GF-D8 (cell line): ENCODE measurements around the gene TRAF2.
A peak's percentile ranks its signal among the peaks of the same experiment; 100 is the strongest.

Source experiments
- DNase-seq: peaks from one replicate; lab custom pipeline; 2025; lab: John Stamatoyannopoulos, UW

Gene TRAF2

GRCh38 chr9:136847088-136847825, 39.1 kb upstream of the TRAF2 start:
- DNase-seq, result no peak

DNA sequence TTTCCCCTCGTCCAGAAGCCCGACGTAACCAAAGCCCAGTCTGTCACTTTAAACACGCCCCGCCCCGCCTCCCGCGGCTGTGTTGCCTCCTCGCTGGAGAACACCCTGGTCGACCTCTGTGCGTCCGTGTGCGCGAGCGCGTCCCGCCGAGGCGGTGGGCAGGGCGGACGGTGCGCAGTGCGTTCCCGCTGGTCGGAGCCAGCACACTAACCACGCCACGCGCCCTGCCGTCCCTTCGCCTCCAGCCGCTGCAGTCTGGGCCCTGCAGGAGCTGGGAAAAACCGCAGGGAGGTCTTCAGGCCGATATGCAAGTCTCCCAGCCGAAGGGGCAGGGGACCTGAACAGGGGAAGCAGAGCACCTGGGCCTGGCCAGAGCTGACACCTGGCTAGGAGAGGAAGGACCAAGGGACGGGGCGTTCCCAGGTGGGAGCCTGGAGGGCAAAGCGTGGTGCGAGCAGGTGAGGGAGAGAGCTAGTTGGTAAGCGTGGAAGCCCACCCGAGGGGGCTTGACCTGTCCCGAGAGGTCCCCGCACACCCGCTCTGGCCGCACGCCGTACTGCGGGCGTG, 38.4 kb upstream of the TRAF2 start:
- DNase-seq, result peak; percentile 67

DNA sequence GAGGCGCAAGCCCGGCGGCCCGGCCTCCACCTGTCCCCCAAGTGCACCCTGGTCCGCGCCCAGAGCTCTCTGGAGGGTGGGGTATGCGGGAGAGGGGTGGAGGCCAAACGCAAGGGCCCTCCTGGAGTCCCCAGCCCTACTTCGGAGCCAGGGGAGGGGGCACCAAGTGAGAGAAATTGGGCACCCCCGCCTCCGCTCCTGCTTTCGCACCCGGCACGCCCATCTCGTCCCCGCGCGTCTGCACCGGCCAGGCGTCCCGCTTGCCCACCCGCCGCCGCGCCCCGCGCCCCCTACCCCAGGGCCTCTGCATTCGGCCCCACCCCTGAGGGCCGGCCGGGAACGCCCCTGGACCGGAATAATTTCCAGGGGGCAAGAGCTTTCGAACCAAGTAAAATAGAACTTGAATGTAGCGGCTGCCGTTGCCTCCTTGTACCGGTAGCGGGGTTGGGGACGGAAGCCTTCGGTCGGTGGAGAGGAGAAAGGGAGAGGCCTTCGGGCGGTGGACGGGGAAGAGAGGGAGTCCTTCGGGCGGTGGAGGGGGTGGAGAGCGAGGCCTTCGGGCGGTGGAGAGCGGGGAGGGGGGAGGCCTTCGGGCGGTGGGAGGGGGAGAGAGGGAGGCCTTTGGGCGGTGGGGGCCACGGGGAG, 37.8 kb upstream of the TRAF2 start:
- DNase-seq, result no peak

DNA sequence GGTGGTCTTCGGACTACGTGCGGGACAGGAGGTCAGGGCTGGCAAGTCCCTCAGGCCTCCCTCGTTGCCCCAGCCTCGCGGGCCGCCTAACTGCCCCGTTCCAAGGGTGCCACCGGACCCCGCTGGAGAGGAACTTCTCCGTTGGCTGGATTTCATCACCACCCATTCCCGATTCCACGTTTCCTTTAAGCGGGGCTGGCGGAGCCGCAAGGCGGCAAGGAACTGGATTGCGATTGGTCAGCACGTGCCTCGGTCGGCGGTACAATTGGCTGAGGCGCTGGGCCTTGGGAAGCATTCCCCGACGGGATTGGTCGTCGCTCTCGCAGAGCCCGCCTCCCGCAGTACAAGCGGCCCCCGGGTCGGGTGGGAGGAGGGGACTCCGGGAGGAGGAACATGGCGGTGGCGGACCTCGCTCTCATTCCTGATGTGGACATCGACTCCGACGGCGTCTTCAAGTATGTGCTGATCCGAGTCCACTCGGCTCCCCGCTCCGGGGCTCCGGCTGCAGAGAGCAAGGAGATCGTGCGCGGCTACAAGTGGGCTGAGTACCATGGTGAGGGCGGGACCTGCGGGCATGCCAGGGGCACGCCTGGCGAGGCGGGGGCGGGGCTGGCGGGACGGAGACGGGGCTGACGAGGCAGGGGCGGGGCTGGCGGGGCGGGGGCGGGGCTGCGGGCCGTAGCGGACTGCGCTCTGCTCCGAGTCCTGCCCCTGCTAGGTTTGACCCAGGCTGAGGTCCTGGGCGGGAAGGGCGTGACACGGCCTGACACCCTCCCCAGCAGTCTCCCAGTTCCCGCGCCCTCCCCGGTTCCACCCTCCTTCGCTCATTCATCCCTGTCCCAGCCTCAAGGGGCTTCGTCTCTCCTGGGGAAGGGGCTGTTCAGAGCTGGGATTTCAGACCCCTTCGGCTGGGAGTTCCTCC, 37.0 kb upstream of the TRAF2 start, which contains the start of gene PHPT1:
PHPT1 (plus strand) TSS at position 372 of the 922 bp plus-strand sequence; CDS start at position 394, 22 bp downstream.
- DNase-seq, result peak; percentile 95

DNA sequence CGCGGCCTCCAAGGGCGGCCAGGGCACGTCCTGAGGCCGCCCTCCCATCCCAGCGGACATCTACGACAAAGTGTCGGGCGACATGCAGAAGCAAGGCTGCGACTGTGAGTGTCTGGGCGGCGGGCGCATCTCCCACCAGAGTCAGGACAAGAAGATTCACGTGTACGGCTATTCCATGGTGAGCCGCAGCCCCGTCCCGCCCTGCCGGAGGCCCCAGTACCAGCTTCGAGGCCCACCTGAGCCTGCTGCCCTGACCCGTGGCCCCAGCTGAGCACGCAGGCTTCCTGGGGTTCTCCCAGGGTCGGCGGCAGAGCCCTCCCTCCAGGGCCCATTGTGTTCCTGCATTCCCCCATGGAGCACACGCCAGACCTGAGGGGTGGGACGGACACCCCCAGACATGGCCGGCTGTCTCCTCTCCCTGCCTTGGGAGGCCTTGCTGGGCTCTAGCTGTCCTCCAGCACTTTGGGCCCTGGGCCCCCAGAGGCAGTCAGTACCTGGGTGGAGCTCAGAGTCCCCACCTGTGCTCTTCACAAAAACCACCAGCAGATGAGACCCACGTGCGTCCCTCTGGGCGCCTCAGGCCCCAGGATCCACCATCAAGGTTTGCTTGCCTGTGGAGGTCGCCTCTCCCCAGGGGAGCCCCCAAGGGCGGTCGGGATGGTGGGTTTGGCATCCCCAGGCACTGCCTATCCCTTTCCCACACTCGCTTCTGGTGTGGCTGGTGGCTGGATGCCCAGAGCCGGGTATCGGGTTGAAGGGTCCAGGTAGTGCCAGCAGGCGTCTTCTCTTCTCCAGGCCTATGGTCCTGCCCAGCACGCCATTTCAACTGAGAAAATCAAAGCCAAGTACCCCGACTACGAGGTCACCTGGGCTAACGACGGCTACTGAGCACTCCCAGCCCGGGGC, 36.1 kb upstream of the TRAF2 start:
- no peak for DNase-seq

GRCh38 chr9:136850866-136851775, 35.2 kb upstream of the TRAF2 start:
- DNase-seq, result no peak

GRCh38 chr9:136851941-136852663, 34.2 kb upstream of the TRAF2 start, which contains the start of gene MAMDC4:
MAMDC4 (plus strand) TSS chr9:136852346; CDS start chr9:136852417, 71 bp downstream.
- DNase-seq, result no peak

GRCh38 chr9:136852664-136853595, 33.4 kb upstream of the TRAF2 start:
- no peak for DNase-seq

- DNase-seq, result no peak
Measured at GRCh38 chr9:136853596-136854112, 32.7 kb upstream of the TRAF2 start.

DNA sequence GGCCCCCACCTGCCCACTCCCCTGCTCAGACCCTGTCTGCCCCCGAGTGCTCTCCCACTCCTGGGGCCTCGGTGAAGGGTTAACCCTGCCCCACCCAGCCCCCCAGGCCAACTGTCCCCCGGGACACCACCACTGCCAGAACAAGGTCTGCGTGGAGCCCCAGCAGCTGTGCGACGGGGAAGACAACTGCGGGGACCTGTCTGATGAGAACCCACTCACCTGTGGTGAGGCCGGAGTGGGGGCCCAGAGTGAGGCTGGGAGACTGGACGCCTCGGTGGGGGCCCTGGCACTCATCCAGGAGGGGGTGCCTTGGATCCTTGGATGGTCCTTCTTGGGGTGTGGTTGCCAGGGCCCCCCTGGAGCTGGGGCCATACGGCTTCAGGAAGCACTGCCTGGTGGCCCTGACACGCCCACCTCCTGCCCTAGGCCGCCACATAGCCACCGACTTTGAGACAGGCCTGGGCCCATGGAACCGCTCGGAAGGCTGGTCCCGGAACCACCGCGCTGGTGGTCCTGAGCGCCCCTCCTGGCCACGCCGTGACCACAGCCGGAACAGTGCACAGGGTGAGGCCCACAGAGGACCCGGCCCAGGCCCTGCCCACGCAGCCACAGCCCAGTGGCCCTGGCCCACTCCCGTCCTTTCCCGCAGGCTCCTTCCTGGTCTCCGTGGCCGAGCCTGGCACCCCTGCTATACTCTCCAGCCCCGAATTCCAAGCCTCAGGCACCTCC, 32.0 kb upstream of the TRAF2 start:
- DNase-seq, result no peak

GRCh38 chr9:136854842-136855460, 31.4 kb upstream of the TRAF2 start:
- no peak for DNase-seq

DNA sequence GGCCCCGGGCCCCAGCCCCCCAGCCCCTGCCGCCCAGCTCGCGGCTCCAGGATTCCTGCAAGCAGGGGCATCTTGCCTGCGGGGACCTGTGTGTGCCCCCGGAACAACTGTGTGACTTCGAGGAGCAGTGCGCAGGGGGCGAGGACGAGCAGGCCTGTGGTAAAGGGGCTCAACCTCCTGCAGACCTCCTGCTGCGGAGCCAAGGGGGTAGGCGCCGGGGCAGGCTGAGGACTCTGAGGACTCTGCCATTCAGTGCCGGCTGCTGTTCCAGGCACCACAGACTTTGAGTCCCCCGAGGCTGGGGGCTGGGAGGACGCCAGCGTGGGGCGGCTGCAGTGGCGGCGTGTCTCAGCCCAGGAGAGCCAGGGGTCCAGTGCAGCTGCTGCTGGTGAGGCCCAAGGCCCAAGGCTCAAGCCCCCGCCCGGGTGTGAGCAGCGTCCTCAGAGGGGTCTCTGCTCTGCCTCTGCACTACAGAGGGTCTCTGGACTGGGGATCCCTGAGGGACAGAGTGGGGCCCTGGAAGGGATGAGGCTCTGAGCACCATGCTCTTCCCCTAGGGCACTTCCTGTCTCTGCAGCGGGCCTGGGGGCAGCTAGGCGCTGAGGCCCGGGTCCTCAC, 30.7 kb upstream of the TRAF2 start:
- no peak for DNase-seq

- no peak for DNase-seq
Measured at GRCh38 chr9:136856079-136856476, 30.2 kb upstream of the TRAF2 start.

GRCh38 chr9:136856541-136857141, 29.7 kb upstream of the TRAF2 start:
- no peak for DNase-seq

DNA sequence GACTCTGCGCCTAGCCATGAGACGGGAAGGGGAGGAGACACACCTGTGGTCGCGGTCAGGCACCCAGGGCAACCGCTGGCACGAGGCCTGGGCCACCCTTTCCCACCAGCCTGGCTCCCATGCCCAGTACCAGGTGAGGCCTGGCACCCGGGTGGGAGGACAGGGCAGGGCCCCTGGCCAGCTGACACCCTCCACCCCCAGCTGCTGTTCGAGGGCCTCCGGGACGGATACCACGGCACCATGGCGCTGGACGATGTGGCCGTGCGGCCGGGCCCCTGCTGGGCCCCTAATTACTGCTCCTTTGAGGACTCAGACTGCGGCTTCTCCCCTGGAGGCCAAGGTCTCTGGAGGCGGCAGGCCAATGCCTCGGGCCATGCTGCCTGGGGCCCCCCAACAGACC, 29.1 kb upstream of the TRAF2 start:
- no peak for DNase-seq
